HepG2 (cell line): ENCODE results near the gene DLG4. TPM values are rescaled to one million over a fixed set of nuclear protein-coding genes. Genes with fewer than 3 reads are reported as not detected.

ENCODE experiments used
- KDM5A ChIP-seq: fragments of 200-600 bp; sonication (generic); IDR thresholded peaks from 2 replicates; pipeline ENCODE4 v1.7.0; 2018; ENCODE audit warnings: antibody characterized with exemption, mild to moderate bottlenecking, low read length, borderline replicate concordance
- KDM6A ChIP-seq: IDR thresholded peaks from 2 replicates; pipeline ENCODE4 v1.6.1; 2016; ENCODE audit warnings: low read depth
- MED8 ChIP-seq: sonication (generic); formaldehyde crosslinking; IDR thresholded peaks from 2 replicates; pipeline ENCODE4 v1.8.1; 2023; ENCODE audit warnings: mild to moderate bottlenecking, missing genetic modification reagents; ENCODE audit not compliant: insufficient replicate concordance
- MEIS2 ChIP-seq: sonication (generic); formaldehyde crosslinking; IDR thresholded peaks from 2 replicates; pipeline ENCODE4 v1.9.0; 2021; ENCODE audit warnings: mild to moderate bottlenecking, missing genetic modification reagents
- NFATC3 ChIP-seq: sonication (generic); formaldehyde crosslinking; IDR thresholded peaks from 2 replicates; pipeline ENCODE4 v1.5.1; 2020; ENCODE audit warnings: mild to moderate bottlenecking, missing genetic modification reagents
- NR2F2 ChIP-seq: IDR thresholded peaks from 2 replicates; pipeline ENCODE4 v1.6.1; 2012; ENCODE audit warnings: low read depth, inconsistent platforms, borderline replicate concordance
- TSC22D2 ChIP-seq: sonication (generic); formaldehyde crosslinking; IDR thresholded peaks from 2 replicates; pipeline ENCODE4 v1.5.1; 2020; ENCODE audit warnings: missing genetic modification reagents, mild to moderate bottlenecking, borderline replicate concordance
- U2AF1 ChIP-seq: fragments of 200-400 bp; formaldehyde crosslinking; optimal IDR thresholded peaks from 2 replicates; pipeline ENCODE3; 2017; ENCODE audit warnings: mild to moderate bottlenecking, low read depth, low read length
- ZFP1 ChIP-seq: IDR thresholded peaks from 2 replicates; pipeline ENCODE4 v1.6.1; 2016
- ZNF660 ChIP-seq: sonication (generic); formaldehyde crosslinking; IDR thresholded peaks from 2 replicates; pipeline ENCODE4 v1.5.1; 2020; ENCODE audit warnings: mild to moderate bottlenecking, low read depth, missing genetic modification reagents, borderline replicate concordance
- ZNF883 ChIP-seq: sonication (generic); formaldehyde crosslinking; IDR thresholded peaks from 2 replicates; pipeline ENCODE4 v1.5.1; 2020; ENCODE audit warnings: mild to moderate bottlenecking, missing genetic modification reagents; ENCODE audit errors: not compliant biosample characterization
- ZSCAN21 ChIP-seq: sonication (generic); formaldehyde crosslinking; IDR thresholded peaks from 2 replicates; pipeline ENCODE4 v1.8.0; 2022; ENCODE audit warnings: mild to moderate bottlenecking, missing genetic modification reagents, moderate library complexity, borderline replicate concordance
- polyA plus RNA-seq, 8 experiments: library from polyadenylated mRNA; depleted of rRNA in 3 of 8; stranded (reverse) in 7 of 8; unstranded in 1 of 8; fragments of >200 nt; fragmentation: Illumina TruSeq in 4 of 8; extraction: Trizol in 4 of 8; gene quantifications; 2 replicates each; pipeline versions ENCODE4 v1.2.1 to v1.2.3, GENCODE V29; 2011 to 2016; ENCODE audit warnings: low read depth in 4 of 8, missing spikeins in 1 of 8, mixed read lengths in 1 of 8; ENCODE audit not compliant: insufficient read depth in 1 of 8
- total RNA-seq, 5 experiments: library from RNA; depleted of rRNA; stranded (reverse); fragments of >200 nt; fragmentation: Illumina TruSeq; extraction: Trizol; gene quantifications; 2 replicates each; pipeline ENCODE4 v1.2.3, GENCODE V29; 2016; ENCODE audit warnings: low read depth in 1 of 5
- TF ChIP-seq, protein P1 (sequence below): sonication (generic); formaldehyde crosslinking; IDR thresholded peaks from 2 replicates; pipeline ENCODE4 v1.5.1; 2020; ENCODE audit warnings: mild to moderate bottlenecking, missing genetic modification reagents
- TF ChIP-seq, protein P2 (sequence below): sonication (generic); formaldehyde crosslinking; IDR thresholded peaks from 2 replicates; pipeline ENCODE4 v1.8.0; 2022; ENCODE audit warnings: mild to moderate bottlenecking, missing genetic modification reagents, borderline replicate concordance
- TF ChIP-seq, protein P3 (sequence below), 2 experiments: IDR thresholded peaks; 2 replicates each; pipeline ENCODE4 v1.6.1; 2011 to 2012; ENCODE audit warnings: low read length in 2 of 2, borderline replicate concordance in 1 of 2, low read depth in 1 of 2, mild to moderate bottlenecking in 1 of 2, moderate library complexity in 1 of 2
- TF ChIP-seq, protein P4 (sequence below): sonication (generic); formaldehyde crosslinking; IDR thresholded peaks from 2 replicates; pipeline ENCODE4 v1.8.1; 2022; ENCODE audit warnings: low read depth, mild to moderate bottlenecking, missing genetic modification reagents

DLG4 gene
- total and polyA plus RNA-seq, 2 of the 13 experiments (the other 11 are each of a cell fraction or from before 2014, with no cell fraction given), result 0.71 to 4.3 TPM

DNA sequence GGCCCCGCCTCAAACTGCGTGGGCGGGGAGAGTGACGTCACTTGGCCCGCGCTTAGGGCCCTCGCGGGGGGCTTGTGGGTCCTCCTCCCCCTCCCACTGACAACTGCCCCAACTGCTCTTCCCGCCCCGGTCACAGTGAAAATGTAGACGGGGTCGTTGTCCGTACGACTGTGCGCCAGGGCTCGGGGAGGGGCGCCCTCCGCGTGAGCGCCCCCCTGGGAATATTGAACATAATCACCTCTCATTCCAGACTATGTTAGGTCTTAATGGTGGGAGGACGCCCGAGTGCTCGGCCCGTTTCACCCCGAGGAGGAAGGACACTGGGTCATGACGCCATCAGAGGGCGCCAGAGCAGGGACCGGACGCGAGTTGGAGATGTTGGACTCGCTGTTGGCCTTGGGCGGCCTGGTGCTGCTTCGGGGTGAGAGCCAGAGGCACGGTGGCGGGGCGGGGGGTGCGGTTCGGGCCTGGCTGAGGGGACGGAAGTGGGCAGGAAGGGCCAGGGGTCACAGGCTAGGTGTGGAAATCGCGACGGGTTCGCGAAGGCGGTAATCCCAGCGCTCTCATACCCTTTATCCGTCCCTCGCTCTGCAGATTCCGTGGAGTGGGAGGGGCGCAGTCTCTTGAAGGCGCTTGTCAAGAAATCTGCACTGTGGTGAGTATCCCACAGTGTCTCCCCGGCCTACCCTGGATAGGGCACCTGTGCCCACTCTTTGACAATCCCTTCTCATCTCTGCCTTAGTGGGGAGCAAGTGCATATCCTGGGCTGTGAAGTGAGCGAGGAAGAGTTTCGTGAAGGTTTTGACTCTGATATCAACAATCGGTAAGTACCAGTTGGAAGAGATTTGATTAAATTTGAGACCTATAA lies 32.8 kb upstream of the DLG4 start, which contains the start of gene ELP5 (continued):
- TF ChIP-seq, protein P1, sequence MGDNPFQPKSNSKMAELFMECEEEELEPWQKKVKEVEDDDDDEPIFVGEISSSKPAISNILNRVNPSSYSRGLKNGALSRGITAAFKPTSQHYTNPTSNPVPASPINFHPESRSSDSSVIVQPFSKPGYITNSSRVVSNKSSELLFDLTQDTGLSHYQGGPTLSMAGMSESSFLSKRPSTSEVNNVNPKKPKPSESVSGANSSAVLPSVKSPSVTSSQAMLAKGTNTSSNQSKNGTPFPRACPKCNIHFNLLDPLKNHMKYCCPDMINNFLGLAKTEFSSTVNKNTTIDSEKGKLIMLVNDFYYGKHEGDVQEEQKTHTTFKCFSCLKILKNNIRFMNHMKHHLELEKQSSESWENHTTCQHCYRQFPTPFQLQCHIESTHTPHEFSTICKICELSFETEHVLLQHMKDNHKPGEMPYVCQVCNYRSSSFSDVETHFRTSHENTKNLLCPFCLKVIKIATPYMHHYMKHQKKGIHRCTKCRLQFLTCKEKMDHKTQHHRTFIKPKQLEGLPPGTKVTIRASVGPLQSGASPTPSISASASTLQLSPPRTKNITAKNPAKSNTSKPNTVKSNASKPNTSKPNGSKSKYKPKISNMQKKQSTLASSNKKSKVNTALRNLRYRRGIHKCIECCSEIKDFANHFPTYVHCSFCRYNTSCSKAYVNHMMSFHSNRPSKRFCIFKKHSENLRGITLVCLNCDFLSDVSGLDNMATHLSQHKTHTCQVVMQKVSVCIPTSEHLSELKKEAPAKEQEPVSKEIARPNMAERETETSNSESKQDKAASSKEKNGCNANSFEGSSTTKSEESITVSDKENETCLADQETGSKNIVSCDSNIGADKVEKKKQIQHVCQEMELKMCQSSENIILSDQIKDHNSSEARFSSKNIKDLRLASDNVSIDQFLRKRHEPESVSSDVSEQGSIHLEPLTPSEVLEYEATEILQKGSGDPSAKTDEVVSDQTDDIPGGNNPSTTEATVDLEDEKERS (CRISPR knock-in tag), result no peak; the same call in none of the 2 replicates
- TF ChIP-seq, protein P2, sequence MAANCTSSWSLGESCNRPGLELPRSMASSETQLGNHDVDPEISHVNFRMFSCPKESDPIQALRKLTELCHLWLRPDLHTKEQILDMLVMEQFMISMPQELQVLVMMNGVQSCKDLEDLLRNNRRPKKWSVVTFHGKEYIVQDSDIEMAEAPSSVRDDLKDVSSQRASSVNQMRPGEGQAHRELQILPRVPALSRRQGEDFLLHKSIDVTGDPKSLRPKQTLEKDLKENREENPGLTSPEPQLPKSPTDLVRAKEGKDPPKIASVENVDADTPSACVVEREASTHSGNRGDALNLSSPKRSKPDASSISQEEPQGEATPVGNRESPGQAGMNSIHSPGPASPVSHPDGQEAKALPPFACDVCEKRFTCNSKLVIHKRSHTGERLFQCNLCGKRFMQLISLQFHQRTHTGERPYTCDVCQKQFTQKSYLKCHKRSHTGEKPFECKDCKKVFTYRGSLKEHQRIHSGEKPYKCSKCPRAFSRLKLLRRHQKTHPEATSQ, result no peak
- TF ChIP-seq, protein P3, sequence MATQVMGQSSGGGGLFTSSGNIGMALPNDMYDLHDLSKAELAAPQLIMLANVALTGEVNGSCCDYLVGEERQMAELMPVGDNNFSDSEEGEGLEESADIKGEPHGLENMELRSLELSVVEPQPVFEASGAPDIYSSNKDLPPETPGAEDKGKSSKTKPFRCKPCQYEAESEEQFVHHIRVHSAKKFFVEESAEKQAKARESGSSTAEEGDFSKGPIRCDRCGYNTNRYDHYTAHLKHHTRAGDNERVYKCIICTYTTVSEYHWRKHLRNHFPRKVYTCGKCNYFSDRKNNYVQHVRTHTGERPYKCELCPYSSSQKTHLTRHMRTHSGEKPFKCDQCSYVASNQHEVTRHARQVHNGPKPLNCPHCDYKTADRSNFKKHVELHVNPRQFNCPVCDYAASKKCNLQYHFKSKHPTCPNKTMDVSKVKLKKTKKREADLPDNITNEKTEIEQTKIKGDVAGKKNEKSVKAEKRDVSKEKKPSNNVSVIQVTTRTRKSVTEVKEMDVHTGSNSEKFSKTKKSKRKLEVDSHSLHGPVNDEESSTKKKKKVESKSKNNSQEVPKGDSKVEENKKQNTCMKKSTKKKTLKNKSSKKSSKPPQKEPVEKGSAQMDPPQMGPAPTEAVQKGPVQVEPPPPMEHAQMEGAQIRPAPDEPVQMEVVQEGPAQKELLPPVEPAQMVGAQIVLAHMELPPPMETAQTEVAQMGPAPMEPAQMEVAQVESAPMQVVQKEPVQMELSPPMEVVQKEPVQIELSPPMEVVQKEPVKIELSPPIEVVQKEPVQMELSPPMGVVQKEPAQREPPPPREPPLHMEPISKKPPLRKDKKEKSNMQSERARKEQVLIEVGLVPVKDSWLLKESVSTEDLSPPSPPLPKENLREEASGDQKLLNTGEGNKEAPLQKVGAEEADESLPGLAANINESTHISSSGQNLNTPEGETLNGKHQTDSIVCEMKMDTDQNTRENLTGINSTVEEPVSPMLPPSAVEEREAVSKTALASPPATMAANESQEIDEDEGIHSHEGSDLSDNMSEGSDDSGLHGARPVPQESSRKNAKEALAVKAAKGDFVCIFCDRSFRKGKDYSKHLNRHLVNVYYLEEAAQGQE (IDR thresholded peaks at IDR 0.05; ENCODE audit: borderline replicate concordance in 1 of 2, low read depth in 1 of 2, low read length in 2 of 2), result no peak; a peak in 1 of 4 replicates
- TF ChIP-seq MEIS2 (CRISPR knock-in tag), result peak; percentile 22; the same call in 1 of the 2 replicates
- no peak for TF ChIP-seq NFATC3 (CRISPR knock-in tag)
- no peak for TF ChIP-seq KDM6A (CRISPR knock-in tag)
- TF ChIP-seq, protein P4, sequence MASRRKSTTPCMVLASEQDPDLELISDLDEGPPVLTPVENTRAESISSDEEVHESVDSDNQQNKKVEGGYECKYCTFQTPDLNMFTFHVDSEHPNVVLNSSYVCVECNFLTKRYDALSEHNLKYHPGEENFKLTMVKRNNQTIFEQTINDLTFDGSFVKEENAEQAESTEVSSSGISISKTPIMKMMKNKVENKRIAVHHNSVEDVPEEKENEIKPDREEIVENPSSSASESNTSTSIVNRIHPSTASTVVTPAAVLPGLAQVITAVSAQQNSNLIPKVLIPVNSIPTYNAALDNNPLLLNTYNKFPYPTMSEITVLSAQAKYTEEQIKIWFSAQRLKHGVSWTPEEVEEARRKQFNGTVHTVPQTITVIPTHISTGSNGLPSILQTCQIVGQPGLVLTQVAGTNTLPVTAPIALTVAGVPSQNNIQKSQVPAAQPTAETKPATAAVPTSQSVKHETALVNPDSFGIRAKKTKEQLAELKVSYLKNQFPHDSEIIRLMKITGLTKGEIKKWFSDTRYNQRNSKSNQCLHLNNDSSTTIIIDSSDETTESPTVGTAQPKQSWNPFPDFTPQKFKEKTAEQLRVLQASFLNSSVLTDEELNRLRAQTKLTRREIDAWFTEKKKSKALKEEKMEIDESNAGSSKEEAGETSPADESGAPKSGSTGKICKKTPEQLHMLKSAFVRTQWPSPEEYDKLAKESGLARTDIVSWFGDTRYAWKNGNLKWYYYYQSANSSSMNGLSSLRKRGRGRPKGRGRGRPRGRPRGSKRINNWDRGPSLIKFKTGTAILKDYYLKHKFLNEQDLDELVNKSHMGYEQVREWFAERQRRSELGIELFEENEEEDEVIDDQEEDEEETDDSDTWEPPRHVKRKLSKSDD (CRISPR knock-in tag), result peak; percentile 89
- TF ChIP-seq ZFP1 (CRISPR knock-in tag), result peak; percentile 64; the same call in 1 of the 2 replicates
- TF ChIP-seq ZNF660 (CRISPR knock-in tag), result no peak
- TF ChIP-seq KDM5A, result peak; percentile 94
- peak; percentile 74; the same call in 1 of the 2 replicates for TF ChIP-seq NR2F2
- no peak for TF ChIP-seq ZNF883 (CRISPR knock-in tag)
- TF ChIP-seq TSC22D2 (CRISPR knock-in tag), result no peak
- TF ChIP-seq ZSCAN21, result peak; percentile 81; the same call in 1 of the 2 replicates
- no peak for TF ChIP-seq U2AF1
- peak; percentile 61 for TF ChIP-seq MED8
